ENCODE results near the gene MYT1. TPM values are rescaled to one million over a fixed set of nuclear protein-coding genes. Genes with fewer than 3 reads are reported as not detected.
A peak's percentile ranks its signal among the peaks of the same experiment; 100 is the strongest.

MYT1 gene
- total RNA-seq, 2 donors from 2014 or later, result 0.99 TPM; not detected in 1

DNA sequence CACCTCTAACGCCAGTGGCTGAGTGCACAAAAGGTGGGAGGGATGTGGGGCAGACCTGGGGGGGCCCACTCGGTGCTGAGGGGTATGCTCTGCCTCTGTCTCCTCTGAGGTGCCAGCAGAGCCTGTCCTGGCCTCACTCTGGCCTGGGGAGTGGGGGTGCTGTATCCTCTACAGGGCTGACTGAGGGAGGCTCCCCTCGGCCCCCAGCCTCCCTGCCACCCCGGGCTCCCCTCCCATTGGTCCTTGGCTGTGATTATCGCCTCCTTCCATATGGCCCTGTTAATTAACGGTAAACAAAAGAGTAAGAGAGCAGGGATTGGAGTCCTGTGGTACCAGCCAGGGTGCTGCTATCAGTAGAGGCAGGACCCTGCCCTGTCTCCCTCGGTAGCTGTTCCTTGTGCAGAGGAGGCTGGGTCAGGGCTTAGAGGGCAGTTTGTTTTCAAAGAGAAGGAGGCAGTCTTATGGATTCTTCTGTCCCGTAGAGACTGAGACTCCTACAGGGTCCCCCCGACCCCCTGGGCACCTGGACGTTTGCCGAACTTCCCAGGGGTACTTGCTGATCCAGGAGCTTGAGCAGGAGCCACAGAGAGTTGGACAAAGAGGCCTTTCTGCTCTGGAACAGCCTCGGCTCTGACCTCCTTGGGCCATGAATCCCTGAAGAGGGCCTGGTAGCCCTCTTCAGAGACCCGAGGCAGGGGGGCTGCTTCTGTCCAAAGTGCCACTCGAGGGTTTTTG, 1.8 kb downstream of the MYT1 start:
- H3K36me3 ChIP-seq (replicated peaks in 1 of 2; ENCODE audit: insufficient read depth in 1 of 2, low read depth in 2 of 2), result no peaks in the 10 kb centered on the region
- intact Hi-C loops (cut with DNase I), result no loop called here
- H3K27ac ChIP-seq, result no peak overlapping the region
- DNase-seq (no peak), ATAC-seq (no peak)
- H3K27me3 ChIP-seq, result no peaks in the 10 kb centered on the region
- H3K4me3 ChIP-seq, result no peak overlapping the region
- WGBS, 2 donors, result 50 to 56% methylated on average over 7 to 14 of the region's 14 CpGs
- no peaks in the 10 kb centered on the region for H3K4me1 ChIP-seq
- H3K9me3 ChIP-seq, result no peaks in the 10 kb centered on the region
- TF ChIP-seq, protein P1, sequence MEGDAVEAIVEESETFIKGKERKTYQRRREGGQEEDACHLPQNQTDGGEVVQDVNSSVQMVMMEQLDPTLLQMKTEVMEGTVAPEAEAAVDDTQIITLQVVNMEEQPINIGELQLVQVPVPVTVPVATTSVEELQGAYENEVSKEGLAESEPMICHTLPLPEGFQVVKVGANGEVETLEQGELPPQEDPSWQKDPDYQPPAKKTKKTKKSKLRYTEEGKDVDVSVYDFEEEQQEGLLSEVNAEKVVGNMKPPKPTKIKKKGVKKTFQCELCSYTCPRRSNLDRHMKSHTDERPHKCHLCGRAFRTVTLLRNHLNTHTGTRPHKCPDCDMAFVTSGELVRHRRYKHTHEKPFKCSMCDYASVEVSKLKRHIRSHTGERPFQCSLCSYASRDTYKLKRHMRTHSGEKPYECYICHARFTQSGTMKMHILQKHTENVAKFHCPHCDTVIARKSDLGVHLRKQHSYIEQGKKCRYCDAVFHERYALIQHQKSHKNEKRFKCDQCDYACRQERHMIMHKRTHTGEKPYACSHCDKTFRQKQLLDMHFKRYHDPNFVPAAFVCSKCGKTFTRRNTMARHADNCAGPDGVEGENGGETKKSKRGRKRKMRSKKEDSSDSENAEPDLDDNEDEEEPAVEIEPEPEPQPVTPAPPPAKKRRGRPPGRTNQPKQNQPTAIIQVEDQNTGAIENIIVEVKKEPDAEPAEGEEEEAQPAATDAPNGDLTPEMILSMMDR (IDR thresholded peaks at IDR 0.05), result no peak
- no peak for TF ChIP-seq POLR2A (IDR thresholded peaks at IDR 0.05)

DNA sequence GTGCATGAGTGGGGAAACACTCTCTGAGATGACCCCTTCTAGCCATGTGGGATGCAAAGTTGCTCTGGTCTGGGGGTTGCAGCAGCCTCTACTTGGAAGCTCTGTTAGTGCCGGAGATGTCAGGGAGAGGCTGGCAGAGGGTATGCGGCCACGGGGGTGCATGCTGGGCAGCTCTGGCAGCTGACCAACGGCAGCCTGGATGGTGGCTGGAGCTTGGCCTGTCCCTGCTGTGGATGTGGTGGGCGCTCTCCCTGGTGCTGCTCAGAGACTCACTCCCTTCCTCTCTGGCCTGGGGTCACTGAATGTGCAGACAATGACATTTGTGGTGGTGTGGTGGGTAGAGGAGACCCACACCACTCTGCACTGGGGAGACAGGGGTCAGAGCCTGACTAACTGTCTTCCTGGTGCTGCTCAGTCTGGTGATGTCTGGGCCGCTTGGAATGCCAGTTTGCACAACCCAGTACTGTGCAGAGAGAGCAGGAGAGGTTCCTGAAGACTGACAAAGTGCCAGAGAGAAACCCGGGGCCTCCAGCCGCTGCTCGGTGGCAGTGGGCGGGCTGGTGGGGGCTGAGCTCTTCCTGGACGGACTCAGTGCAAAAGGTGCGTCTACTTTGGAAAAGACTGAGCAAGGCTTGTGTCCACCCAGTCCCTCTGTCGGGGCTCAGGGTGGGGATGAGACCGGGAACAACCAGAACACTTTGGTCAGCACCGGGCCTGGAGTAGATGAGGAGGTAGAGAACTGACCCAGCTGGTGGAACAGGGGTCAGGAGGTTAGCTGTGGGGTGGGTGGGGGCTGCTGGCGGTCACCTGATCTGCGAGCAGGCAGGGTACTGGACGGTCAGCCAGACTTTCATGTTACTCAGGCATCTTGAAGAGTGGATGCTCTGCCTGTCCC, 2.7 kb downstream of the MYT1 start:
- intact Hi-C loops (cut with DNase I), result no loop called here
- no peak for TF ChIP-seq POLR2A (IDR thresholded peaks at IDR 0.05)
- WGBS, 2 donors, result 47 to 56% methylated on average over 10 to 18 of the region's 18 CpGs
- DNase-seq (no peak), ATAC-seq (no peak)
- no peaks in the 10 kb centered on the region for H3K9me3 ChIP-seq
- no peaks in the 10 kb centered on the region for H3K27me3 ChIP-seq
- H3K4me1 ChIP-seq, result no peaks in the 10 kb centered on the region
- no peak overlapping the region for H3K4me3 ChIP-seq
- no peak overlapping the region for H3K27ac ChIP-seq
- no peaks in the 10 kb centered on the region for H3K36me3 ChIP-seq (replicated peaks in 1 of 2; ENCODE audit: insufficient read depth in 1 of 2, low read depth in 2 of 2)

- Histone ChIP-seq H3K27ac (no peak overlapping the region), H3K4me3 (no peak overlapping the region), H3K9me3 (no peaks in the 10 kb centered on the region), H3K4me1 (no peaks in the 10 kb centered on the region), H3K36me3 (replicated peaks in 1 of 2; ENCODE audit: insufficient read depth in 1 of 2, low read depth in 2 of 2) (no peaks in the 10 kb centered on the region), H3K27me3 (no peaks in the 10 kb centered on the region)
- no peak for TF ChIP-seq POLR2A (IDR thresholded peaks at IDR 0.05)
- 49 to 51% methylated on average over 11 of the region's 11 CpGs for WGBS, 2 donors
- intact Hi-C loops (cut with DNase I), result no loop called here
- ATAC-seq (no peak), DNase-seq (no peak)
These were observed 3.4 kb downstream of the MYT1 start for GRCh38 chr20:64167676-64168075.

- intact Hi-C loops (cut with DNase I), result no loop called here
- ATAC-seq, result peak; percentile 27
- H3K27me3 ChIP-seq, result no peaks in the 10 kb centered on the region
- no peaks in the 10 kb centered on the region for H3K9me3 ChIP-seq
- H3K27ac ChIP-seq, result no peak overlapping the region
- no peaks in the 10 kb centered on the region for H3K36me3 ChIP-seq (replicated peaks in 1 of 2; ENCODE audit: insufficient read depth in 1 of 2, low read depth in 2 of 2)
- TF ChIP-seq, protein P1 (IDR thresholded peaks at IDR 0.05), result no peak
- no peak for TF ChIP-seq POLR2A (IDR thresholded peaks at IDR 0.05)
- H3K4me1 ChIP-seq, result no peaks in the 10 kb centered on the region
- peak in 1 of 4 donors; percentile 27 for DNase-seq
- 54 to 68% methylated on average over 7 to 12 of the region's 12 CpGs for WGBS, 2 donors
- H3K4me3 ChIP-seq, result no peak overlapping the region
These were observed 4.3 kb downstream of the MYT1 start for GRCh38 chr20:64168381-64169090.

DNA sequence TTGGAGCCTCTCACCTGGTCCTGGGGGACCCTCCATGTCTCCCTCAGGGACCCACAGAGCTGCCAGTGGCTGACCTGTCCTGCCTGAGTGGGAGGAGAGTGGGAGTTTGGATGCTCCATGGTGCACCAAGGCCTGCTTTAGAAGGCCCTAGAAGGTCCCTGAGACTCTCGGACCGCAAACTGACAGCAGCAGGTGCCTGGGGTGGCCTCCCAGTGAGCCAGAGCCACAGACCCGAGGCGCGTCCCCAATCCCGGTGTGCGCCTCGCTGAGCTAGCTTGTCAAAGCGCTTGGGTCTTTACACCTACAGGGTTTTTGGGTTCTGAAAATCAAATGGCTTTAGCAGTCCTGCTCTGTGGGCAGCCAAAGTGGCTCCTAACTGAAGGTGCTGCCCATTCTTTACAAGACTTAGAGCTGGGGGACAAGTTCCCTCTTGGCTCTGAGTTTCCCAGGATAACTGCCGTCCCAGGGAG, 4.9 kb downstream of the MYT1 start:
- ATAC-seq (no peak), DNase-seq (no peak)
- Histone ChIP-seq H3K4me1 (no peaks in the 10 kb centered on the region), H3K9me3 (no peaks in the 10 kb centered on the region), H3K36me3 (replicated peaks in 1 of 2; ENCODE audit: insufficient read depth in 1 of 2, low read depth in 2 of 2) (no peaks in the 10 kb centered on the region), H3K27ac (no peak overlapping the region), H3K27me3 (no peaks in the 10 kb centered on the region), H3K4me3 (no peak overlapping the region)
- intact Hi-C loops (cut with DNase I), result no loop called here
- TF ChIP-seq, protein P1 (IDR thresholded peaks at IDR 0.05), result no peak
- TF ChIP-seq POLR2A (IDR thresholded peaks at IDR 0.05), result no peak
- 57 to 72% methylated on average over 1 to 10 of the region's 10 CpGs for WGBS, 2 donors
